ENCODE results near the gene CDH6.

The CDH6 gene

DNA sequence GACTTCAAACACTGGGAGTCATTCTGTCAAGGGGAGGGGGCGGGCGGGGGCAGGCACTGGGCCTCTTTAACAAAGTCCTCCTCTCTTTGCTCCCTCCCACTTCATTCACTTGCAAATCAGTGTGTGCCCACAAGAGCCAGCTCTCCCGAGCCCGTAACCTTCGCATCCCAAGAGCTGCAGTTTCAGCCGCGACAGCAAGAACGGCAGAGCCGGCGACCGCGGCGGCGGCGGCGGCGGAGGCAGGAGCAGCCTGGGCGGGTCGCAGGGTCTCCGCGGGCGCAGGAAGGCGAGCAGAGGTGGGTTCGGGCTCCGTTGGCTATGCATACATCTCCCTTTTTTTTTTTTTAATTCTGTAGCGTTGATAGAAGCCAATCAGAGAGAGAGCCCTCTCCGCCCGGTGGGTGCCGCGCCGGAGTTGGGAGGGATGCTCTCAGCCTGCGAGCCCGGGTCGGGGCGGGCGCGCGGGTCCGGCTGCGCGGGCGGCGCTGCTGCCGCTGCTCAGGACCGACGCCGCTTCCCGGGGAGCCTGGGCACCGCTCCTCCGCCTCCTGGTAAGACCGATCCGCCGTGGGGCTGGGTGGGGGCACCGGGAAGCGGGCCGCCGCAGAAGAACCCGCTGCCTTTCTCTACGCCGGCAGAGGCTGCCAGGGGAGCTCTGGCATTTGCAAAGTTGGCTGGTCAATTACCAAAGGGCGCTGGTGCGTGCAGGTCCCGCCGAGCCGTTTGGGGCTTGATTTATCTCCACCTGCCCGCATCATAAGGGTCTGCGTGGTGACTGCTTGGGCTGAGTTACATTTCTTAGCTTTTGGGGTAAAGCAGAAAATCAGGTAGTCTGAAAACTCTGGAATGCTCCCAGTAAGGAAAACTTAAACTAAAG, at the start of gene CDH6:
Gene CDH6, plus strand, starts transcription at position 96 of the 877 bp plus-strand sequence. CDS start 73,788 bp downstream, outside the sequence.
- no peak for DNase-seq

DNA sequence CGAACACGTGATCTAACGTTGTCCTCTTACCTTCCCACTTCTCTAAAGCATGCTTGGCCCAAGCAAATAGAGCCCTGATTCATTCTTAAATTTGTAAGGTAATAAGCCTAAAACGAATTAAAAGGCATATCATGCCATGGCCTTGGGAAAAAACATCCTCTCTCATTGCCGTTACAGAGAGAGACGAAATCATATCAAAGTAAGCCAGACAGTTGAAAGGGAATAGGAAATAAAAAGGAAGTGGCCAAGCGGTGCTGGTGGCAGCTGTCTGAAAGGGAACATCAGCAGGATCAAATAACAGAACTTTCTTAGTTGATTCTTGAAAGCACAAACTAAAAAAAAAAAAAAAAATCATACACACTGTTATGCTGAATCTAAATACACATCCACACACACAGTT, 49.1 kb upstream of the CDH6 start:
- DNase-seq, result no peak

DNA sequence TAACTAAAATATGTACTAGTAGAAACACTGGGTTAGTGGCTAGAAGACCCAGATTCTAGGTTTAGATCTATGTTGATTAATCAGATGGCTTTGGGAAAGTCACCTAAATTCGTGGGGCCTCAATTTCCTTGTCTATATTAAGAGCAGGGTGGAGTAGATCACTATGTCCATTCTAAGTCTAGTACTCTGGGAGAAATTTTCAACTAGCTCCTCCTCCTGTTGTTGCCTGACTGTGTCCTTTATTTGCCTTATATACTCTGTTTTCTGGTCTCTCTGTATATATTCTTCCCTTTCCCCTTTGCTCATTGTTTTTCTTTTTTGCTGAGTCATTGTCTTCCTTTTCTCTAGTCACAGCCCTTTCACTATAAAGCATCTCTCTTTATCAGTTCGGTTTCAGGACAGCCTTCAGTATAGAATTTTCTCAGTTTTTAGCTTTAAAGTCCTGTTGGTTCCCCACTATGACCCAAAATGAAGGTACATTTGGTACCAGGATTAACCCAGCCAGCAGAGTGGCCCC, 44.5 kb upstream of the CDH6 start:
- DNase-seq, result no peak

DNA sequence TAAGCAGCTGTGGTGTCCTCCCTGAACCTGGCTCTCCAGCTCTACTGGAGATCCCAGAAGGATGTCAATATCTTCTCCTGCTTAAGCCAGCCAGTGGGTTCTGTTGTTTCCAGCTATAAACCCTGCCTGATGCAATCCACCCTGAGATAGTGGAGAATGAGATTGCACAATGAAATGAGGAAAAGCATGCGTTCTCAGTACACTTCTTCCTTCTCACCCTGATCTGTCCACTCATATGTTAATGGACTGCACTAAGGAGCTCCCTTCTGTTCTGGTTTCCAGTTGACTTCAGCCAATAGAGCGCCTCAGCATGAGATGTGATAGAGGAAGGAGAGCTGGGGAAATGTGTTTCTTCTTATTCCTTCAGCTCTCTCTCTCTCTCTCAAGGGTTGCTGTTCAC, 40.0 kb upstream of the CDH6 start:
- DNase-seq, result no peak

DNA sequence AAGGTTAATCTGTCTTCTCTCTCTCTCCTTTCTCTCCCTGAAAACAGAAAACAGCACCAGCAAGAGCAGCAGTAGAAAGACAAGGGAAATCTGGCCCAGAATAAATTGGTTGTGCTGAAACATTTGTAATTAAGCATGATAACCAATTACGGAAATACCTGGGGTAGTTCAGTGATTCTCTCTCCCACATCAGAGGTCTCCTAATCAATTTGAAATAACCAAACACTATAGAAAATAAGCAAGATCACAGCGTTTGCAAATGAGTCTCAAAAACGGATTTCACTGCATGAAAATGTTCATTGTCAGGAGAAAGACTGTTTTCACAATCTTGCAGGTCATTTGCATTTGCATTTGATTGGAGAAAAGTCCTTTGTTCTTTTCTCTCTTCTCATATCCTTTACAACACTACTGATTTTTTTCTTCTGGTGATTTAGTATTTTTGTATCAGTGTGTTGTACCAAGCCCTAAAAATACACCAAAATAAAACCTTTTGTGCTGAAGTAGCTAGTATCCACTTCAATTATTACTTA, 36.8 kb upstream of the CDH6 start:
- no peak for DNase-seq

DNA sequence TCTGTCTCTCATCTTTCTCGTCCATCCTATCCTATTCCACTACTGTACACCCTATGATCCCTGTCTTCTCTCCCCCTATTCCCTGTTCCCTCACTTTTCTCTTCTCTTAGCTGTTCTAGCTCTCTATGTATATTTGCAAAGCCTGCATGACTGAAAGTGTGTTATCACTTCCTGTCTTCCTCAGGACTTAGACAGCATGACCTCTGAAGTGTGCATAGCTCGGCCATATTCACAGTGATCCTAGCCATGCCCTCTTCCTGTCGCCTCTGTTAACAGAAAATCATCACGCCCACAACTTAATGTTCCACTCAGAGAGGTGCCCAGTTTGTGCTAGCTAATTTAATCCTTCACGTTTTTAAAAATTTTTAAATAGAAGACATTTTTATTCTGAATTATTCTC, 35.8 kb upstream of the CDH6 start:
- DNase-seq, result no peak

DNA sequence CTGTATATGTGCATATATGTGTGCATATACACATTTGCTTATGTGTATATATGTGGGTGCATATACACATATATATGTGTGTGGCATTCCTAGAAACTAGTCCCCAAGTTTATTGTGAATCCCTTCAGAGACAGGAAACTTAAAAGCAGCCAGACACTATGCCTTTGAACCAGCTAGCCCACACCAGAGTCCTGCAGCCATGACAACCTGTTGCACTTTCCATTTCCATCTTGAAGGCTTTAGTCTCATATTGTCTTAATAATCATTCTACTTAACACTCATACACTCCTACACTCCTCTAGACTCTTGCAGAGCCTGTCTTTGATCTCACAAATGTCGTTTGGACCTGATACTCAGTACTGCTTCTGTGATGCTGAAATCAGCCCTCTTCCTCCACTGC, 34.8 kb upstream of the CDH6 start:
- DNase-seq, result no peak

DNA sequence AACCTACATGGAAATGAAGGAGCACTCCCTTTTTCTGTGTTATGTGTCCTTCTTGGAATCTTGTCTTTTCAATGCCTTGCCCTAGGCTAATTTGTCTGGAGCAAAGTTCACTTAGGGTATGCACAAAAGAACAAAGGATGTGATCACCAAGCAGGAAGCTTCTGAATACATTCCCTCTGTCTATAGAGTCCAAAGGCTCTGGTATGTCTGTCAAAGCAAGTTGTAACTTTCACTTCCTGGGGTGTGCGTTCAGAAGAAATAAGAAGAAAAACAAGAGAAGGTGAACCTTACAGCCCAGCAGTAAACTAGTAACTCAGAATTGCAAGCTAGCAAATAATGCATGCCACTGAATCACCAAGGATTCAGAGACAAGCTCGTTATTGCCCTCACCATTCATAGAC, 31.7 kb upstream of the CDH6 start:
- DNase-seq, result no peak

DNA sequence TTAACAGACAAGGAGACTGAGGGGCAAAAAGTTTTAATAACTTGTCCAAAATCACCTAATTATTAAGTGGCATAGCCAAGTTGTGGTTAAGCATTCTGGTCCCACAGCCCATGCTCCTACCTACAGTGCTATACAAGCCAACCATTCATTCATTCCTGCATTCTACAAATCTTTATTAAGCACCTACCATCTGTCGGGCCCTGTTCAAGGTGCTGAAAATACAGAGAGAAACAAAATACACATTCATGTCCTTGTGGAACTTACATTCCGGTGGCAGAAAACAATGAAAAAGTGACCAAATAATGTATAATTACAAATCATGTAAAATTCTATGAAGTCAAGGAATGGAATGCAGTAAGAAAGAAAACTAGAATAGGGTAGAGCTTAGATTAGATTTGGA, 27.8 kb upstream of the CDH6 start:
- DNase-seq, result no peak

DNA sequence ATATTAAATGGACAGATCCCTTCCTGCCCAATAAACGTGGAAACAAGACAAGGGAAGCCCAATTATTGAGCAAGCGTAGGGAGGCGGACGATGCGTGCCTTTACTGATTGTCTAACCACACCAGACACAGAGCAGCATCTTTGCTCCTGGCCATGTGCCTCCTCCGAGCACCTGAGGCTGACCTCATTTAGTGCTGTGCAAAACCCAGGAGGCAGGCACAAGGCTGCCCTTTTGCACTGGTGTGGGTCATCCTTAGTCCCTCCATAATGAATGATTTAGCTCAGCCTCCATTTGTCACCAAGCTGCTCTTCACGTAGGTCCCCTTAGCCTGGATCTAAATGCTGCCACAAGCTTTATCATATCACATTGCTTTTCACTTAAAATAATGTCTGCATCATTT, 24.1 kb upstream of the CDH6 start:
- no peak for DNase-seq

DNA sequence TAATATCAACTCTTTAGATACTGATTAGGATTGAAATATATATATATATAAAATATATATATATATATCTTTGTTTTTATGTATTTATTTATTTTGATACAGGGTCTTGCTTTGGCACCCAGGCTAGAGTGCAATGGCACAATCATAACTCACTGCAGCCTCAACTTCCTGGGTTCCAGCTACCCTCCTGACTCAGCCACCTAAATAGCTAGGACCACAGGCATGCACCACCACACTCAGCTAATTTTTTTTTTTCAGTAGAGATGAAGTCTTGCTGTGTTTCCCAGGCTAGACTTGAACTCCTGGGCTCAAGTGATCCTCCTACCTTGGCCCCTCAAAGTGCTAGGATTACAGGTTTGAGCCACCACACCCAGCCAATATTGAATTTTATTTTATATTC, 20.6 kb upstream of the CDH6 start:
- no peak for DNase-seq

DNA sequence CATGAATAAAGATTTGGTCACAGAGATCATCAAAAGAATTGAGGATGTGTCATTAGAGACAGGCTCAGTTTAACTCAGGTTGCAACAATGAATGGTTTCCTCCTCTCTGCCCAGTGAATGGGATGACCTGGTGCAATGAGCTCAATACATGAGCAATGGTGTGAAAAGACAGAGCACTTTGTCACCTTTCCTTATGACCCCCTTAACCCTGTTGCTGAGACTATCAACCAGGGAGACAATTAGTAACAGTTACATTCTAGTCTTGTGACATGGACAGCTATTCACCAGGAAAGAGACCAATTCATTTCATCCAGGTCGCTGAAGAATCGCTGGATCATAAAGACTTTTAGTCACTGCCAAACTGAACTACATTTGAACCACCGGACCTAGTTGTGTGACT, 19.9 kb upstream of the CDH6 start:
- DNase-seq, result no peak

DNA sequence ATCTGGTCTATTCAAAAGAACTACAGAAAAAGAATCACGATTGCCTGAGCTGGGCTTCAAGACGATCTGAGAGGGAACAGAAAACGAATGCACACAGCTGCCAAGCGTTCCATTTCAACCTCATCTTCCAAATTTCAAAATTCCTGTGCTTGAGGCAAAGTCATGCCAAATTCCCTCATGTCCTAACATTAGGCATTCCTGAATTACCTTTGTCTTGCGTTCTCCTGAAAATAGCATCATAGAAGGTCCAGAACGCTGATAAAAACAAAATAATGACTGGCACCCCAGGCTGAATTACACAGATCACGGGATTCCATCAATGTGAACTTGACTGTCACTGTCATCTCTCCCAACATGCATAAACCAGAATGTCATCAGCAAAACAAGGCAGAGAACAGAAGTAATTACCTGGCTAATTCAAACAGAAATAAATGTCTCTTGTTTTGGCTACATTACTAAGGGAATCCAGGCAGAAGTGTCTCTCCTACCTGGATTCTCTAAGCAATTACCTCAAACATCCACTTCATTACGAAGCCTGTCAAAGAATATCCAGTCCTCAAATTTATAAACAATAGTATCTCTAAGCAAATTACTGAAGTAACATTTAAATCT, 12.0 kb upstream of the CDH6 start:
- DNase-seq, result no peak

DNA sequence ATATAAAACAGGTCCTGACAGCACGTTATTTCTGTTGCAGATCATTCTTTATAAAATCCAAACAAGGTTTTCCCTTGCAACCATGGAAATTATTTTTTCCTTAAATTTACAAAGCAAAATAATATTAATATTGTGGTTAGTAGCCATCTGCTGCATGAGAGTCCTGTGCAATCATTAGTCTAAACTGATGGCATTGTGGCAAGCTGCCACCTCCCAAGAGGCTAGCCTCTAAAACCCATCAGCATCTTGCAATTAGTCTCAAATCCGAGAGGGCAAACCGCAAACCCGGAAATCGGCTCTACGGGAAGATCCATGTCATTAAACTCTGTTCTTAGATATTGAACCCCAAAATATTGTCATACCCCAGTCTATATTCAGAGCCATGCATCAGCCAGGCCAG, 11.3 kb upstream of the CDH6 start:
- no peak for DNase-seq

DNA sequence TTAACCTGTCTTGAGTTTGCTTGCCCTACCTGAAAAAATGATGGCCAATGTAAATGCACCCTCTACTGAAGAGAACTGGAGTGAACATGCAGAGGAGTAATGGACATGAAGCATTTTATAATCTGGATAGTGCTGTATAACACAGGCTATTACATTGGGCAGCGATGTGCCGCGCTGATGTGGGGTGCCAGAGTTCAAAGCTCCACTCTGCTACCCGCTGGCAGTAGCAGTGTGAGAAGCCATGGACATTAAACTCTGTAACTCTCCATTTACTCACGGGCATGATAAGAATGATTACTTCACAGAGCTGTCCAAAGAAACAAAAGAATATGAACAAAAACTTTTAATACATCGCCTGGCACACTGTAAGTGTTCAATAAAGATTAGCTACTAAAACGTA, 7.5 kb upstream of the CDH6 start:
- DNase-seq, result no peak

DNA sequence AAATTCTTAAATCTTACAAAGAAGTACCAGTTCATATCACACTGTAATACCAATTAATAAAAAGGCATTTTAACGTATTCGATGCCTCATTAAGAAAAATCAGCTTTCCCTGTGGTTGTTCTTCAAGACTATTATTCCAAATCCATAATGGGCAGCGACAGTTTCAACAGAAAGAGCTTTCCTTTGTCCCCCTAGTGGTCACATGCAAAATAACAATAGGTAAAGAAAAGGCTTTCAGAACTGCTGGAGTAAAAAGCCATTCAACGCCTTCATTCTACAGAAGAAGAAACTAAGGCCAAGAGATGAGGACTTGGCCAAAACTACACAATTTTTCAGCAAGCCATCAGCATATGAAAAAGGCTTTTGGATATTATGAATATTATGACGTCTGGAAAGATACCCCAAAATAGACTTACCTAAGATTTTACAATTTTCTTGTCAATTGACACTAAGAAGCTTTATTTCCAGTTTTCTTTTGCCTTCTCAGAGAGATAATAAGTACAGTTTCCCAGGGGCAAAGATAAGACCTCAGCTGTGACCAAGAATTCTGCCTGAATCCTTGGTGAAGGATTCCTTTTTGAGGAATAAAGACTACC, 6.7 kb upstream of the CDH6 start:
- DNase-seq, result no peak

DNA sequence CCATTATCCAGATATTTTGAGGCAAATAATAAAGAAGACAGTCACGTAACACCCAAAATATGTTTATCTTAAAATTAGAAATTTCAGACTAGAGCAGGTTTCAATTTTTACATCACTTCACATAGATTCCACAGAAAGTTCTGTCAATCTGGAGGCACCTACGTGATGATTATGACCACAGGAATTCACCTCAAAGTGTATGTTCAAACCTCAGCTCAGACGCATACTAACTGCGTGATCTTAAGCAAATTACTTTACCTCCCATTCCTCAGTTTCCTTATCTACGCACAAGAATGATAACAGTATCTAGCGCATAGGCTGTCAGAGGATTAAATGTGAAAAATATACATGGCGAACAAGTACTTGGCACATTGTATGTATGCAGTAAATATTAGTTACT, 5.9 kb upstream of the CDH6 start:
- no peak for DNase-seq

DNA sequence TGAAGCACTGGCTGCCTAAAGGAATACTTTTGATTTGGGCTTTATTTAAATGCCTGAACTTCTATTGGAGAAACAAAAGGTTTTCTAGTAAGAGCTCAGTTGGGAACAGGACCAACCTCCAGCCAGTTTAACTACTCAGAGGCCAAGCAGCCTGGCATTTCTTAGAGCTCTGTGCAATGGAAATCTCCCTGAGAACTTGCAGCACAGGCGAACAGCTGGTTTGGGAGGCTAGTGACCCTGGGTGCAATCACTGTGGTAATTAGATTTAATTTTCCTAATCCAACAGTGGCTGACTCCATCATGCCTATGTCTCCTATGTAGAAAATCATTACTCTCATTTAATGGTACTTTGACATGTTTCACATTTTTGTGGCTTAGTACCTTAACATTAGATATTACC, 1.0 kb upstream of the CDH6 start:
- DNase-seq, result no peak

DNA sequence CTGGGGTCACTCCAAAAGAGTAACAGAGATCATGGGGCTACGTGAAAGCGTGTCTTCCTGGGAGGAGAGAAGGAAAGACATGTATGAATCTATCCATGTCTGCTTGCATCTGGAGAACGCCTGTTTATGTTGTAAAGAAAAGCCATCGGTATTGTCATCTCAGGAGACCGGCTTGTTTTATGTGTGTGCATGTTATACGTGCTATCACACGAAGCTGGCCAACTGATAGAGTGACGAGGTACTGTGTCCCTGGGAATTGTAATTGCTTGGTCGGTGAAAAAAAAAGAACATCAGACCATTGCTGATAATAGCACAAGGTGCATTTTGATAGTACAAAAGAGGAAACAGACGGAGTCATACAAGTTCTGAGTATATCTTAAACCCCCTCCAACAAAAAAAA, 370 bp upstream of the CDH6 start:
- no peak for DNase-seq

DNA sequence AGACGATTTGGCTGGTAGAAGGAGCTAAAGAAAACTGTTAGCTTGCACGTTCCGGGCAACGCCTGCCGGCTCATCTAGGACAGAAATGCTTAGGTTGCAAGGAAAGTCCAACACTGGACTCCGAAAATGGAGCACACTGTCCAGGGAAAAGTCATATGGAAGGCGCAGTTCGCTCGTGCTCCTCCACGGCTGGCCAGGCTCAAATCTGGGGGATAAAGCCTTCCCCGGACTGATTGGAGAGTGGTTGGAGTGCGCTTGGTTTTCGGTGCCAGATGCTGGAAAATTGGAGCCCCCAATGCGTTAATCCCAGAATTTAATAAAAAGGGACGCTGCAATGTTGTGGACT, 955 bp downstream of the CDH6 start:
- no peak for DNase-seq

DNA sequence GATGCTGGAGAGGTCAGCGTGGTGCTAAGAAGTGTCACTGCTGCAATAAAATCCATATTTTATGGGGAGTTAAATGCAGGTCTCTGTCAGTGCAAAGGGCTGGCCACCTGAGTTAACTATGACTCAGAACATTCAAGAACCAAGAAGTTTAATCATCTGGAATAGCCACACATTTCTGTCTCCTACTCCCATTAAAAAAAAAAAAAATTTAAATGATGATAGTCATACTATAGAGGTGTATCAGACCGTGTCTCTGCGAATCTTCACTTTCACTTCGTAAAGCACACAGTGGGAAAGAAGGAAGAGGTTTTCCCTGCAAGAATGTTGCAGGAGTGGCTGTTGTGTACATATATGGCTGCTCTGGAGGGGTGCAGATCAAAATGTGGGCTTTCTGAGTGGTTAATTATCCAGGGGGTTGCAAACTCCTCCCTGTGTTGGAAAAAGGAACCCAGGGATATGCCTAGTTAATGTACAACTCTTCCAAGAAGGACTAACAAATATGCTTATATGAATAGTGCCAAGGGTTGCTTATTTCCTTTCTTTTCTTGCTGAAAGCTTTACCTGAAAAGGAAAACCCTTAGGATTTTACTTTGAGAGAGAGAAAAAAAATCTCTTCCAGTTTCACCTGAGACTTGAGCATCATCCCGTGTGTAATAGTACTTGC, 1.5 kb downstream of the CDH6 start:
- DNase-seq, result no peak

DNA sequence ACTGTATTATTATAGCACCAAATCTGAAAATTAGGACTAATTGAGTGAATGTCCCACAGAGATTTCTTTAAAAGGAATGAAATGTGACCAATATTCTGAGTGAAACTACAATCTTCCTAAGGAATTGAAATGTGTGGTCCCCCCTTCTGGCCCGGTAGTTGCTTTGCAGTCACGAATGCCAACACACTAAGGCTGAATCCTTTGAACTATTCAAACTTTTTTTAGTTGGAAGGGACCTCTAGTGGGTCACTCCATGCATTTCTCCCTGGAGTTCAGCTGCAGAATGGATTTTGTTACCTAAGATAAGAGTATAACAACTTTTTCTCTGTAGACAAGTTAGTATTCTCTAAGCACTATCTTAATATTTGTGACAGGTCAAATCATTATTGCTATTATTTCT, 2.8 kb downstream of the CDH6 start:
- DNase-seq, result no peak

DNA sequence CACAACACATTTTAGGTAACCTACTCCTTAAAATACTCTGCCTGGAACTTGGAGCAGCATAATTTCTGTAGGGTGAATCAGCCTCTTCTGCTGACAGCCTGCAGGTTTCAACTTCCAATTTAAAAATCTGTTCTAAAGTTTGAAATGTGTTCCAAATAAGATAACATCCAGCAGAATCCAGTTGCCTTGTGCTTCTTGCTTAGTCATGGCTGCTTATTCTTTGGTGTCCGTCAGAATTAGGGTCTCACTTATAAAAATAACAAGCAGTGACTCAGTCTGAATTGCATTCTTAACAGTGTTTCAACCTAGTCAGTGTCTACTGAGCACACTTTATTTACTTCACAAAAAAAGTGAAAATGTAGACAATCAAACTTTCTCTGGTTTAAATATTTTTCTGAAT, 3.7 kb downstream of the CDH6 start:
- no peak for DNase-seq

DNA sequence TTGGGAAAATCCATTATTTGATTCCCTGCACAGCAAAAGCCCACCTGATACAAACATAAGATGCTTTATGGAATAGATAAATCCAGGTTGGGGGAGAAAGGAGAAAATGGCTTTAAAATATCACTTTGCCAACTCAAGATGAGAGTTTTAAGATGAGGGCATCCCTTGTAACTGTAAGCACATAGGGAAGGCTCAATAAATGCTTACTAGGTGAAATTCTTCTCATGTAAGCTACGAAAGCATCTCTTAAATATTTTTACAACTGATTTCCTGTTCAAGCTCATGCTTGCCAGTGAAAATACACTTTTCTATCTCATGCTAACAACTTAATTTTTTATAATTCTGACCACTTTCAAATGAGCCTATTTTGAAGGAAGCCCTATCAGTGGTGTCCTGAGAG, 11.5 kb downstream of the CDH6 start:
- DNase-seq, result no peak
